Measurements from ENCODE around the gene SYNDIG1.

DNA sequence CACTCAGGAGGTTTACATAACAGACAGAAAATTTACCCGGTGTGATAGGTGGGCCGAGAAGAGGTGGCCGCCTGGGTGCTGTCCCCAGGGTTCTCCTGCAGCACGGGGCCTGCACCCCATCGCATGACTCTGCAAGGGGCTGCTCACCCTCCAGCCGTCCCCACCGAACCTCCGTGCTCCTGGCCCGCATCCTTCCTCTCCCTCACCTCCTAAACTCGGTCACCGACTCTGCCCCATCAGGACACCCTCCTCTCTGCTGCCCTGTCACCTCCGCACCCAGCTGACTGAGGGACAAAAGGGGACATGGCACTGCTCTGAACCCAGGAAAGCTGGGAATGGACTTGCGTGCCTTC is 147.6 kb downstream of the SYNDIG1 start:
- TF ChIP-seq, protein P1, sequence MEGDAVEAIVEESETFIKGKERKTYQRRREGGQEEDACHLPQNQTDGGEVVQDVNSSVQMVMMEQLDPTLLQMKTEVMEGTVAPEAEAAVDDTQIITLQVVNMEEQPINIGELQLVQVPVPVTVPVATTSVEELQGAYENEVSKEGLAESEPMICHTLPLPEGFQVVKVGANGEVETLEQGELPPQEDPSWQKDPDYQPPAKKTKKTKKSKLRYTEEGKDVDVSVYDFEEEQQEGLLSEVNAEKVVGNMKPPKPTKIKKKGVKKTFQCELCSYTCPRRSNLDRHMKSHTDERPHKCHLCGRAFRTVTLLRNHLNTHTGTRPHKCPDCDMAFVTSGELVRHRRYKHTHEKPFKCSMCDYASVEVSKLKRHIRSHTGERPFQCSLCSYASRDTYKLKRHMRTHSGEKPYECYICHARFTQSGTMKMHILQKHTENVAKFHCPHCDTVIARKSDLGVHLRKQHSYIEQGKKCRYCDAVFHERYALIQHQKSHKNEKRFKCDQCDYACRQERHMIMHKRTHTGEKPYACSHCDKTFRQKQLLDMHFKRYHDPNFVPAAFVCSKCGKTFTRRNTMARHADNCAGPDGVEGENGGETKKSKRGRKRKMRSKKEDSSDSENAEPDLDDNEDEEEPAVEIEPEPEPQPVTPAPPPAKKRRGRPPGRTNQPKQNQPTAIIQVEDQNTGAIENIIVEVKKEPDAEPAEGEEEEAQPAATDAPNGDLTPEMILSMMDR (IDR thresholded peaks at IDR 0.05): no peak
- TF ChIP-seq POLR2AphosphoS5 (IDR thresholded peaks at IDR 0.05; ENCODE audit: low read depth, low read length): no peak
- TF ChIP-seq SIN3A (IDR thresholded peaks at IDR 0.05; ENCODE audit: borderline replicate concordance, insufficient read depth, low read depth, low read length): no peak
- TF ChIP-seq, protein P2, sequence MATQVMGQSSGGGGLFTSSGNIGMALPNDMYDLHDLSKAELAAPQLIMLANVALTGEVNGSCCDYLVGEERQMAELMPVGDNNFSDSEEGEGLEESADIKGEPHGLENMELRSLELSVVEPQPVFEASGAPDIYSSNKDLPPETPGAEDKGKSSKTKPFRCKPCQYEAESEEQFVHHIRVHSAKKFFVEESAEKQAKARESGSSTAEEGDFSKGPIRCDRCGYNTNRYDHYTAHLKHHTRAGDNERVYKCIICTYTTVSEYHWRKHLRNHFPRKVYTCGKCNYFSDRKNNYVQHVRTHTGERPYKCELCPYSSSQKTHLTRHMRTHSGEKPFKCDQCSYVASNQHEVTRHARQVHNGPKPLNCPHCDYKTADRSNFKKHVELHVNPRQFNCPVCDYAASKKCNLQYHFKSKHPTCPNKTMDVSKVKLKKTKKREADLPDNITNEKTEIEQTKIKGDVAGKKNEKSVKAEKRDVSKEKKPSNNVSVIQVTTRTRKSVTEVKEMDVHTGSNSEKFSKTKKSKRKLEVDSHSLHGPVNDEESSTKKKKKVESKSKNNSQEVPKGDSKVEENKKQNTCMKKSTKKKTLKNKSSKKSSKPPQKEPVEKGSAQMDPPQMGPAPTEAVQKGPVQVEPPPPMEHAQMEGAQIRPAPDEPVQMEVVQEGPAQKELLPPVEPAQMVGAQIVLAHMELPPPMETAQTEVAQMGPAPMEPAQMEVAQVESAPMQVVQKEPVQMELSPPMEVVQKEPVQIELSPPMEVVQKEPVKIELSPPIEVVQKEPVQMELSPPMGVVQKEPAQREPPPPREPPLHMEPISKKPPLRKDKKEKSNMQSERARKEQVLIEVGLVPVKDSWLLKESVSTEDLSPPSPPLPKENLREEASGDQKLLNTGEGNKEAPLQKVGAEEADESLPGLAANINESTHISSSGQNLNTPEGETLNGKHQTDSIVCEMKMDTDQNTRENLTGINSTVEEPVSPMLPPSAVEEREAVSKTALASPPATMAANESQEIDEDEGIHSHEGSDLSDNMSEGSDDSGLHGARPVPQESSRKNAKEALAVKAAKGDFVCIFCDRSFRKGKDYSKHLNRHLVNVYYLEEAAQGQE (IDR thresholded peaks at IDR 0.05; ENCODE audit: insufficient read depth in 1 of 2, low read depth in 2 of 2, low read length in 1 of 2): no peak
- TF ChIP-seq TCF7L2 (IDR thresholded peaks at IDR 0.05; ENCODE audit: low read depth, low read length): no peak

All from Panc1 (cell line).